ENCODE measurements around the gene CCDC178.
A peak's percentile ranks its signal among the peaks of the same experiment; 100 is the strongest.

DNA sequence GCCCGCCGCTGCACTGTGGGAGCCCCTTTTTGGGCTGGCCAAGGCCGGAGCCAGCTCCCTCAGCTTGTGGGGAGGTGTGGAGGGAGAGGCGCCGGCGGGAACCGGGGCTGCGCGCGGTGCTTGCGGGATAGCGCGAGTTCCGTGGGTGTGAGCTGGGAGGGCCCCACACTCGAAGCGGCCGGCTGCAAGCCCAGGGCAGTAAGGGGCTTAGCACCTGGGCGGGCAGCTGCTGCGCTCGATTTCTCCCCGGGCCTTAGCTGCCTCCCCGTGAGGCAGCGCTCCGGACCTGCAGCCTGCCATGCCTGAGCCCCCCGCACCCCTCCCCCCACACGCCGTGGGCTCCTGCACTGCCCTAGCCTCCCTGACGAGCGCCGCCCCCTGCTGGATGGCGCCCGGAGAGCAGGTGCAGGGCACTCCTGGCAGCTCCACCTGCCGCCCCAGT, 124.4 kb downstream of the CCDC178 start:
- TF ChIP-seq, protein P1, sequence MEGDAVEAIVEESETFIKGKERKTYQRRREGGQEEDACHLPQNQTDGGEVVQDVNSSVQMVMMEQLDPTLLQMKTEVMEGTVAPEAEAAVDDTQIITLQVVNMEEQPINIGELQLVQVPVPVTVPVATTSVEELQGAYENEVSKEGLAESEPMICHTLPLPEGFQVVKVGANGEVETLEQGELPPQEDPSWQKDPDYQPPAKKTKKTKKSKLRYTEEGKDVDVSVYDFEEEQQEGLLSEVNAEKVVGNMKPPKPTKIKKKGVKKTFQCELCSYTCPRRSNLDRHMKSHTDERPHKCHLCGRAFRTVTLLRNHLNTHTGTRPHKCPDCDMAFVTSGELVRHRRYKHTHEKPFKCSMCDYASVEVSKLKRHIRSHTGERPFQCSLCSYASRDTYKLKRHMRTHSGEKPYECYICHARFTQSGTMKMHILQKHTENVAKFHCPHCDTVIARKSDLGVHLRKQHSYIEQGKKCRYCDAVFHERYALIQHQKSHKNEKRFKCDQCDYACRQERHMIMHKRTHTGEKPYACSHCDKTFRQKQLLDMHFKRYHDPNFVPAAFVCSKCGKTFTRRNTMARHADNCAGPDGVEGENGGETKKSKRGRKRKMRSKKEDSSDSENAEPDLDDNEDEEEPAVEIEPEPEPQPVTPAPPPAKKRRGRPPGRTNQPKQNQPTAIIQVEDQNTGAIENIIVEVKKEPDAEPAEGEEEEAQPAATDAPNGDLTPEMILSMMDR (conservative IDR thresholded peaks at IDR 0.05), result peak; percentile 67
- TF ChIP-seq ZFX (IDR thresholded peaks at IDR 0.05), result no peak
